Hematopoietic multipotent progenitor cell treated with erythropoietin and hydrocortisone succinate and interleukin-3 and kit ligand, for 17 days (in vitro differentiated cells): Measurements from ENCODE around the gene DTX3.
"Not testable (repeated sequence)": the region's sequence is repeated elsewhere in the genome, so short reads cannot be mapped to it uniquely, and the experiment has no call there.

Experiments
- DNase-seq: peaks from one replicate; pipeline ENCODE4 v3.0.0-alpha.2; 2015; ENCODE audit warnings: low spot score

Gene DTX3

GRCh38 chr12:57632073-57632957 lies 27.7 kb downstream of the DTX3 start:
- no peak for DNase-seq

GRCh38 chr12:57632958-57633840 lies 28.6 kb downstream of the DTX3 start, which contains the start of gene B4GALNT1:
Gene B4GALNT1 (minus strand): TSS chr12:57633201. CDS start chr12:57632132, 1,069 bp downstream.
- DNase-seq: peak; percentile 33

GRCh38 chr12:57636731-57637130 lies 32.1 kb downstream of the DTX3 start:
- DNase-seq: not testable (repeated sequence)

GRCh38 chr12:57637364-57637763 lies 32.7 kb downstream of the DTX3 start:
- no peak for DNase-seq

GRCh38 chr12:57638096-57638495 lies 33.5 kb downstream of the DTX3 start:
- no peak for DNase-seq

GRCh38 chr12:57640175-57641042 lies 35.8 kb downstream of the DTX3 start:
- no peak for DNase-seq

GRCh38 chr12:57641699-57642442 lies 37.2 kb downstream of the DTX3 start:
- no peak for DNase-seq

GRCh38 chr12:57645990-57646658 lies 41.5 kb downstream of the DTX3 start:
- not testable (repeated sequence) for DNase-seq

GRCh38 chr12:57646659-57647049 lies 42.0 kb downstream of the DTX3 start:
- DNase-seq: not testable (repeated sequence)

GRCh38 chr12:57654042-57654441 lies 49.4 kb downstream of the DTX3 start:
- no peak for DNase-seq

GRCh38 chr12:57655541-57656240 lies 51.1 kb downstream of the DTX3 start:
- DNase-seq: no peak

GRCh38 chr12:57656408-57656807 lies 51.8 kb downstream of the DTX3 start:
- DNase-seq: not testable (repeated sequence)

GRCh38 chr12:57657744-57658143 lies 53.1 kb downstream of the DTX3 start:
- no peak for DNase-seq

GRCh38 chr12:57658890-57659289 lies 54.3 kb downstream of the DTX3 start:
- DNase-seq: no peak
